Measurements from ENCODE around the gene COL13A1.

- no peak for TF ChIP-seq CTCF (IDR thresholded peaks at IDR 0.05)
- no peak for TF ChIP-seq EP300 (IDR thresholded peaks at IDR 0.05)
- no peak for TF ChIP-seq POLR2A (IDR thresholded peaks at IDR 0.05)
- TF ChIP-seq POLR2AphosphoS5 (IDR thresholded peaks at IDR 0.05): no peak
Observed at GRCh38 chr10:69898524-69898923, 96.8 kb downstream of the COL13A1 start.
